NCI-H526 treated with DMSO at 0.1 percent for 48 hours (cell line): ENCODE data around the gene DAP3.

Source experiments
- DNase-seq: peaks from one replicate; lab custom pipeline; 2025; lab: John Stamatoyannopoulos, UW

The DAP3 gene

GRCh38 chr1:155776414-155776813, 87.5 kb downstream of the DAP3 start:
- DNase-seq = no peak

GRCh38 chr1:155777582-155777981, 88.7 kb downstream of the DAP3 start:
- no peak for DNase-seq
